Heart left ventricle (tissue), 13 donors: Measurements from ENCODE around the gene SIGLEC15.

ENCODE experiments used
- CTCF ChIP-seq, 12 donors: fragments of 200-600 bp; sonication (generic) in 4 of 12; IDR thresholded peaks; one replicate each; pipeline versions ENCODE4 v1.5.0 to v1.8.0; 2018 to 2022; ENCODE audit warnings: antibody characterized with exemption in 12 of 12, mild to moderate bottlenecking in 5 of 12
- POLR2A ChIP-seq, 2 donors: fragments of 450-650 bp; IDR thresholded peaks; one replicate each; pipeline ENCODE4 v1.6.1; 2017; ENCODE audit warnings: antibody characterized with exemption in 2 of 2, mild to moderate bottlenecking in 2 of 2, moderate library complexity in 2 of 2
- donor health status: ischemic (EF 13 %, LVEDD 7.1; RV severe dilation, severe dysfunction).
- donor health status: DM: no; HTN: yes; CAD: no.
- donor health status: DM: no; HTN: no; CAD: no.
- donor health status: ischemic (EF 25% LVEDD 6.9; RV normal size, moderate dysfunction).
- donor health status: ischemic (EF 25% LVEDD 5.7; RV mildly dilated, moderate dysfunction).
- donor health status: ischemic (EF 35%, LVEDD 5.7; RV mildly dilated, moderate dysfunction).
- donor health status: nonischemic (EF 11% LVEDD 7.7; RV severe dilation, severe dysfunction).
- donor health status: DM: yes; HTN: yes; CAD: no.
- donor health status: PGD.
- donor health status: ischemic (EF 29% LVEDD 5.4; RV normal size, mild dysfunction).
- donor health status: nonischemic (EF 23%, LVEDD 6.1; RV moderate dilation, normal function).

DNA sequence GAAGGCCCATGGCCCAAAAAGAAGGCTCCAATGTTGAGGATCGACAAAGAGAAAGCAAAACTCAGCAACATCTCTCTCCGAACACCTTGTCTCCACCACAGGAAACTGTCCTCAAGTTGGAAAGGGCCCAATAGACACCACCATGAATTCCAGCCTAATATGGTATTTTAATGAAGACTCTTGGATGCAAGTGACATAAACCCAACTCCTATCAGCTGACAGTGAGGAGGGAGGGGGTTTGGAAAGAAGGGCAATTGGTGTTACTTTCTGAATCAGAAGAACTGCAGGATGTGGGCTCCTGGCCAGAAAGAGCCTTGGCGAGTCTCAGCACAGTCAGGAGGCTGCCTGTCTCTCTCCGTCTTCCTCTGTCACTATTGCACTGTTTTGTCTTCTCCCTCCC is 40.3 kb upstream of the SIGLEC15 start:
- no peak for TF ChIP-seq CTCF (IDR thresholded peaks at IDR 0.05)
- TF ChIP-seq POLR2A (IDR thresholded peaks at IDR 0.05), result no peak
